GM19023 (cell line): ENCODE measurements around the gene RSRP1.
"Not testable (repeated sequence)": the region's sequence is repeated elsewhere in the genome, so short reads cannot be mapped to it uniquely, and the experiment has no call there.

Experiments
- ATAC-seq: cut with Tn5 transposase; IDR thresholded peaks from one replicate; pipeline ENCODE4 v1.9.1; 2021; ENCODE audit warnings: mild to moderate bottlenecking, moderate library complexity; ENCODE audit not compliant: unreplicated experiment

Gene RSRP1, protein sequence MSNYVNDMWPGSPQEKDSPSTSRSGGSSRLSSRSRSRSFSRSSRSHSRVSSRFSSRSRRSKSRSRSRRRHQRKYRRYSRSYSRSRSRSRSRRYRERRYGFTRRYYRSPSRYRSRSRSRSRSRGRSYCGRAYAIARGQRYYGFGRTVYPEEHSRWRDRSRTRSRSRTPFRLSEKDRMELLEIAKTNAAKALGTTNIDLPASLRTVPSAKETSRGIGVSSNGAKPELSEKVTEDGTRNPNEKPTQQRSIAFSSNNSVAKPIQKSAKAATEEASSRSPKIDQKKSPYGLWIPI

DNA sequence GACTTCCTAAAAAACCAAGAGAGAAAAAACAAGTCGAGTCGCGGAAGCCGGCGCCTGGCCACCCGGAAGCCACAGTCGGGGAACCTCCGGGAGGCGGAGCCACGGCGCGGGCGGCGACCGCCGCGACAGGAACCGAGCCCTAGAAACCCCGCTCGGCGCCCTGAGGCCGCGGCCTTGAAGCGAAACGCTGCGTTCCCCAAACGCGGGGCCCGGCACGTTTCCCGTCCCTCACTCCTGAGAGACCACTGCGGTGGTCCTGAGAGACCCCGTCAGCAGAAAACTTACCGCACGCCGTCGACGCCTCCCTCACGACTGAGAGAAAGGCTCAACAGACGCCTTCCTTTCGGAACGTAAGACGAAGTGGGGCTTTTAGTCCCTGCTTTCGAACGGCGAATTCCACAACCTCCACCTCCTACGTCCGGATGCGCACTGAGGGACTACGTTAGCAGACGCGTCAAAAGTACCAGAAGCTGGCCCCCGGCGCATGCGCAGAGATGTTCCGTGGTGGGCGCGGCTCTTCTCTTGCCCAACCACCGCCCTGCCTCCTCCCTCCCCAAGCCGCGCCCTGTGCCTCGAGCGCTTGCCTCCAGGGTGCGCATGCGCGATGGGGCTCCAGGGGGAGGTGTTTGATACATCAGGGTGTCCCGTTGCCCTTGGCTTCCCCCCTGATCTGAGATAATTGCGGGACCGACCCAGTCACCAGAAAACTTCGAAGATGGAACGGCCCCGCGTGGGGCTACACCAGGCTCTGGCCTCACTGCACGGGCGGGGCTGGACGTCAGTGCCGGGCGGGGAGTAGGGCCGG, at the start of gene RSRP1:
TSS of gene RSRP1 (minus strand) at position 431 of the 805 bp plus-strand sequence. CDS start 491 bp downstream, outside the sequence.
- ATAC-seq = peak; percentile 87

DNA sequence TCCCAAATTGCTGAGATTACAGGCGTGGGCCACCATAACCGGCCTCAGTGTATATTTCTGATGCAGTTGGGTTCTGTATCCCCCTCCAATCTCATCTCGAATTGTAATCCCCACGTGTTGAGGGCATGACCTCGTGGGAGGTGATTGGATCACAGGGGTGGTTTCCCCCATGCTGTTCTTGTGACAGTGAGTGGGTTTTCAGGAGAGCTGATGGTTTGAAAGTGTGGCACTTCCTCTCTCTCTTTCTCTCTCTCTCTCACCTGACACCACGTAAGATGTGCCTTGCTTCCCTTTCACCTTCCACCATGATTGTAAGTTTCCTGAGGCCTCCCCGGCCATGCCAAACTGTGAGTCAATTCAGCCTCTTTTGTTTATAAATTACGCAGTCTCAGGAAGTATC, 49.2 kb upstream of the RSRP1 start:
- ATAC-seq = not testable (repeated sequence)

DNA sequence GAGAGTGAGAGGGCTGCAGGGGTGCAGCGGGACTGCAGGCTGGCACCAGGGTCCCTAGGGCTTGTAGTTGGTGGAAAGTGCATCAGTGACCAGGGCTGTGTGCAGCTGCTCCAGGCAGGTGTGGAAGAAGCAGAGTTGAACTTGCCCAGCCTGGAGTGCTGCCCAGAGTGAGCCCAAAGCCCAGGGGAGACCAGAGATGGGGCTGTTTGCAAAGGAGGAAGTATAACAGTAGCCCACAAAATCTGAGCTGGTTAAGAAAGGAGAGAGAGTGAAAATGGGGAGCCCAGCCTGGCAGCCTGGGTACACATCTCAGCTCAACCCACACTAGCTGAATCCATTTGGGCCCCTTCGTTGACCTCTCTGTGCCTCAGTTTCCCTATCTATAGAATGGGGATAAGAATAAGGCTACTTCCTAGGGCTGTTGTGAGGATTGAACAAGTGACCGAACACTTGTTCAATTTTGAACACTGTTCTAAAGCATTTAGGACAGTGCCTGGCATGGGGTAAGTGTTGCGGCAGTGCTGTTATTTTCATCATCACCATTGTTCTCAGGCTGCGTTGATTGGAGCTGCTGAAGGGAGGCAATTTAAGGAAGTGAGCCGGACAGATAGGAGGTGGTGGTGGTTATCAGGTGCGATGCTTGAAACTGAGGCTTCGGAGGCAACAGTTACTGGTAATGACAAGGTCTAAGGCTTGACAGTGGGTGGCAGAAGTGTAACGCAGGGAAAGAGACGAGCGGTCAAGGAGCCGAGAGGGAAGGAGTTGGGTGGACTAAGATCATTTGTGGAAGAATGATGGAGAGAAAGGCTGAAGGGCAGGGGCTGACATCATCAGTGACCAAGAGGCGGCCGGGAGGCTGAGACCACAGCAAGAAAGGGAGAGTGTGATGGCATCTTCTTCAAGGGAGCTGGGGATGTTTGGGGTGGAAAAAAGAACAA, 47.9 kb upstream of the RSRP1 start:
- not testable (repeated sequence) for ATAC-seq

DNA sequence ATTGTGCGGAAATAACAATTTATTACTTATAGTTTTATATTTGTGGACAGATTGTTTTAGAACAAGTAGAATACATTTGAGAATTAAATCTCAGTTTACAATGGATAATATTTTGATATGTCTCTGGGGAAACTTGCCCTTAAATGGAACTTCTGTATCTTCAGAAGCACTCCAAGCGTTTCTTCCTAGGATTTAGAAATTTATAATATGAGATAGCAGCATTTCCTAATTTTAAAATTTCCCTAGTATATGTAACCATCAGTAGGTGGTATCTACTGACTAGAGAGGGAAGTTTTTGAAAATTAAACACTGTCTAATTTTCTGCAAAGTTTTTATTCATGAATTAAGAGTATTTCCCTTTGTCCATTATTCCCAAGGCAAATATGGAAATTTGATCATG, 46.2 kb upstream of the RSRP1 start:
- not testable (repeated sequence) for ATAC-seq

DNA sequence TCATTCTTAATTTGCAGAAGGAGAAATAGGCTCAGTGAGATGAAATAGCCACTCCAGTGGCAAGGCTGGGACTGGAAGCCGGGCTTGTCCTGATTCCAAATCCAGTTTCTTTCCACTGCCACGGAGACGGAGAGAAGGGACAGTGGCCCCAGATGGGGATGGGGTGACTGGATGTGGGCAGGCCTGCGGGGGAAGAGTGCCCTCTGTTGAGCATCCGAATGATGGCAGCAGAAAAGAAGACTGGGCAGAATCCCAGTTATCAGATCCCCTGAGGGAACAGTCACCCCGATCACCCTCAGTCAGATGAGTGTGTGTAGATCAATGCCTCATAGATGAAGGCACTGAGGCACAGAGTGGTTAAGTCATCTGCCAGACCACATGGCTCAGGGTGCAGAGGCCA, 42.8 kb upstream of the RSRP1 start:
- not testable (repeated sequence) for ATAC-seq

DNA sequence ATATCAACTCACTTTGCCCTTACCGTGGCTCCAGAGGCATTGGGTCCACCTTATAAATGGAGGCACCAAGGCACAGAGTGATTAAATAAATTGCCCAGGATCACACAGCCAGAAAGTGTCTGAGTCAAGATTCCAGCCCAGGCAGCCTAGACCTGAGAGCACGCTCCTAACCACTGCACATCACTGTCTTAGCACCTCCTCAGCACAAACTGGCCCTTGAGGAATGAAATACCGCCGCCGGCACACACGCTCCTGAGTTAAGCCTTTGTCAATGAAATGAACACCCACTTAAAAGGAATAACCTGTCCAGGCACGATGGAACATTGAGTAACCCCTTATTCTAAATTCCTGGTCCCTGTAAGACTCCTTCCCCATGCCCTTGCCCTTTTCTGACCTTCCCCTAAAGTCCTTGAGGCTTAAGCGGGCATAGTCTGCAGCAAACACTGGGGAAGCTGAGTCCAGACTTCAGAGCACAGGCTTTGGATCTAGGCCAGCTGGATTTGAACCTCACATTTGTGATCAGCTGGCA, 41.4 kb upstream of the RSRP1 start:
- not testable (repeated sequence) for ATAC-seq

DNA sequence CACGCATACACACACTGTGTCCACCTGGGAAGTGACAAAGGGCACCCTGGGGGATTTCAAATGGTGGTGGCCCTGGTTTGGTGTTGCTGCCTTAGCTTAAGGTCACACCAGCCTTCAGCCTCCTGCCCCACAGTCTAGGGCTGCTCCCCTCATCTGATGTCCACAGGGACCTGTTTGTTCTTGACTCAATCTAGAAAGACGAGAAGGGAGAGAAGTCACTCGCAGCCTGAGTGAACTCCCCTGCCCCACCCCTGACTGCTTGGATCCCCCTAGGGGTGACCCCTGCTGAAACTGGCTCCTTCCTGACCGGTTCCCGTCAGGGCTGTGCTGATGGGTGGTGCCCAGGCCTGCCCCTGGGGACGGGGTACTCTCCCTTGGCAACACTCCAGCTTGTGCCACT, 39.9 kb upstream of the RSRP1 start:
- not testable (repeated sequence) for ATAC-seq

DNA sequence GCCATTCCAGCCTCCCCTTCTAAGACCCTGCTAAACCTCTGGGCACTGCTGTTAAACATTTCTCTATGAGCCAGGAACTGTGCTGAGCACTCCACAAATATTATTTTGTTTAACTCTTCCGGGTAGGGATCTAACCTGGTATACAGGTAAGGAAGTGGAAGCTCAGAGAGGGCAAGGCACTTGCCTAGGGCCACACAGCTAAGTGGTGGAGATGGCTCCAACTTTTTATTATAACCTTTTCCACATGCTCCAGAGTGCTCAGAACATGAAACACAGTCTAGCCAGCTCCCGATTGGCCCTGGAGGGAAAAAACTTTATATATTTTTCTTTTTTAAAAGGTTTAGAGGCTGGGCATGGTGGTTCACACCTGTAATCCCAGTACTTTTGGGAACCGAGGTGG, 38.6 kb upstream of the RSRP1 start:
- ATAC-seq = not testable (repeated sequence)

DNA sequence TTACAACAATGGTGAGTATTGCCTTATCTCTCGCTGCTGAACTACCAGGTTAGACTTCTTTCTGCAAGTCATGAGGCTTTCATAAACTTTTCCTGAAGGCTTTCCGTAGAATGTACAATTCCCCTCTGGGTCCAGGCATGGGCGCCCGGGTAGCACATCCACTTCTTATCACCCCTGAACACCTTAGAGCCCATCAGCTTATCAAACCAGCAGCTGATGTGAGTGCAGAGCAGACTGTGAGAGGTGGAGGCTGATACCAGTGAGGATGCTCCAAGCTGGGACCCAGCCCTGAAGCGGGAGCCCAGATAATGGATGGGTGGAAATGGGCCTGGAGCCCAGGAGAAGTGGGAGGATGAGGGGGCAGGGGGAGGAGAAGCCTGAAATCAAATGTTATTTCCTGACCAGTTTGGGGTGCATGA, 32.4 kb upstream of the RSRP1 start:
- not testable (repeated sequence) for ATAC-seq

DNA sequence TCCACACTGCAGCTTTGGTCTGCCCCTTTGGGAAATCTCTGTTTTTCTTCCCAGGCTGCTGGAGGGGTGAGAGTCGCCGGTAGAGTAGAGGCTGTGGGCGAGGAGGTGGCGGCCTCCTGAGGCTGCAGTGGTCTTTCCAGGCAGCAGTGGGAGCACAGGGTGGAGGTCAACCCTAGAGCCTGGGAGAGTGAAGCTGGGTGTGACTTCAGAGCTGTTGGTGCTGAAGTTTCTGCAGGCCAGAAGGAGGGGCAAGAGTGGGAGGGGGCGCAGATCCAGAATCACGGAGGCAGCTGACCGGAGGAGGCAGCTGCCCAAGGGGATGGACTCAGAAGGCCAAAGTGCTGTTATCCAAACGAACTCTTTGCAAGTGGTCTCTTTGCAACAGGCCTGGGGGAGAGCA, 31.5 kb upstream of the RSRP1 start:
- not testable (repeated sequence) for ATAC-seq

DNA sequence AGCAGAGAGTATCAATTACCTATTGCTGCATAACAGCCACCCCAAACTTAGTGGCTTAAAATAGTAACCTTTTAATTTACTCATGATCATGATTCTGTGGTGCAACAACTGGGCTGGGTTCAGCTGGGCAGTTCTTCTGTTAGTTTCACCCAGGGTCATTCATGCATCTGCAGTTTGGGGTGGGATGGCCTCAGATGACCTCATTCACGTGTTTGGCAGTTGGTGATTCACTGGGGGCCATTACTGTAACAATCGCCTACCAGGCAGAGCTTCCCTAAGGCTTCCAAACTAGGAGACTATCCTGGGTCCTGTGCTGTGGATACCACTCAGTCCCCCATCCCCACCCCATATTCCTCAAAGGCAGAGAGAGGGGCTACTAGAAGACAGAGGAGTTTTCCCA, 31.1 kb upstream of the RSRP1 start:
- not testable (repeated sequence) for ATAC-seq

DNA sequence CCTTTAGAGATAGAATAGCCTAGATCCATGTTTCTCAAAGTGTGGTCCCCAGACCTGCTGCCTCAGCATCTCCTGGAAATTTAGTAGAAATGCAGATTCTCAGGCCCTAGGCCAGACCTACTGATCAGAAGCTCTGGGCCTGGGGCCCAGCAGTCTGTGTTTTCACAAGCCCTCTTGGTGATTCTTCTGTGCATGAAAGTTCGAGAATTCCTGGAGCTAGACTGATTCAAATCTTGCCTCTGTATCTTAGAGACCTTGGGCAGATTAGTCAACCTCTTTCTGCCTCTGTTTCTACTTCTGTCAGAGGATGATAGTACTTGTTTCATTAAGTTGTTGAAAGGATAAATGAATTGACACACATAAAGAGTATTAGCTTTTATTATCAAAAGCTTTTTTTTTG, 30.0 kb upstream of the RSRP1 start:
- ATAC-seq = not testable (repeated sequence)

DNA sequence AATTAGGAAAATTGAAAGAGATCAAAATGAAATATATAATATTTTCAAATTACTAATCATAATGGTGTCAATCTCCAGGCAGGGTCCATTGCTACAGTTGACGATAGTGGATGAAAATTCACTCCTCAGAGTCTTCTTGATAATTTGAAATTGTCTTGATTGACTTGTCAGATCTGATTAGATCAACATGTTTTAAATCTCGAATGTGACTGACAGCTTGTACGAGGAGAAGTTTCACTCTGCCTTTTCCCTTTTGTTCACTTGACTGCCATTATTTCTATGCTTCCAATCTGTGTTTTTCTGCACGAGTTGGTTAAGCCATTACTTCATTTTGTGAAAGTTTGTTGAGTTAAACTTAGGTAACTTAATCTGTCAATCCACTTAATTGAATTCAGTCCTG, 28.4 kb upstream of the RSRP1 start:
- not testable (repeated sequence) for ATAC-seq

DNA sequence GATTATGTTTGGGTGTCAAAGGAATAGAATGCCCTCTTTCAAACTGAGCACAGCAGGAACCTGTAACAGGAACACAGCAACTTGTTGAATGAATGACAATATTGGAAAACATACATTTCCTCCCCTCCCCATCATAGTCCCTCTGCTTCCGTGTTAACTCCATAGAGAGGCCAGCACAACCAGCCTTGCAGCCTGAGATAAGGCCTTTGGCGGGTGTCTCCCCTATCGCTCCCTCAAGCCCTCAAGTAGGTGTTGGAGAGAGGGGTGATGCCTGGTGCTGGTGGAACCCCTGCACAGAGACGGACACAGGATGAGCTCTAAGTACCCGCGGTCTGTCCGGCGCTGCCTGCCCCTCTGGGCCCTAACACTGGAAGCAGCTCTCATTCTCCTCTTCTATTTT, 25.0 kb upstream of the RSRP1 start, which contains the start of gene RHD:
TSS of gene RHD (plus strand) at position 272 of the 400 bp plus-strand sequence. CDS start at position 311, 39 bp downstream.
- not testable (repeated sequence) for ATAC-seq

DNA sequence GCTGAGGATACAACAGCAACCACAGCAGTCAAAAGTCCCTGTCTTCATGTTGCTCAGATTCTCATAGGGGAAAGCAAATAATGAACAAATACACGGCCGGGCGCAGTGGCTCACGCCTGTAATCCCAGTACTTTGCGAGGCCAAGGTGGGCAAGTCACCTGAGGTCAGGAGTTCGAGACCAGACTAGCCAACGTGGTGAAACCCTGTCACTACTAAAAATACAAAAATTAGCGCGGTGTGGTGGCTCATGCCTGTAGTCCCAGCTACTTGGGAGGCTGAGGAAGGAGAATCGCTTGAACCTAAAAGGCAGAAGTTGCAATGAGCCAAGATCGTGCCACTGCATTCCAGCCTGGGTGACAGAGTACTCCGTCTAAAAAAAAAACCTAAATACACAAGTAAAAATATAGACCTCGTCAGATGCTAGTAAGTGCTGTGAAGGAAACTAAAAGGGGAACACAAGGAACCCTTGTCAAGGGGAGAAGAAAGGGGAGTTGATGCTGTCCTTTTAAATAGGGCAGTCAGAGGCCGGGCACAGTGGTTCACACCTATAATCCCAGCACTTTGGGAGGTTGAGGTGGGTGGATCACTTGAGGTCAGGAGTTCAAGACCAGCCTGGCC, 21.0 kb upstream of the RSRP1 start:
- ATAC-seq = not testable (repeated sequence)

DNA sequence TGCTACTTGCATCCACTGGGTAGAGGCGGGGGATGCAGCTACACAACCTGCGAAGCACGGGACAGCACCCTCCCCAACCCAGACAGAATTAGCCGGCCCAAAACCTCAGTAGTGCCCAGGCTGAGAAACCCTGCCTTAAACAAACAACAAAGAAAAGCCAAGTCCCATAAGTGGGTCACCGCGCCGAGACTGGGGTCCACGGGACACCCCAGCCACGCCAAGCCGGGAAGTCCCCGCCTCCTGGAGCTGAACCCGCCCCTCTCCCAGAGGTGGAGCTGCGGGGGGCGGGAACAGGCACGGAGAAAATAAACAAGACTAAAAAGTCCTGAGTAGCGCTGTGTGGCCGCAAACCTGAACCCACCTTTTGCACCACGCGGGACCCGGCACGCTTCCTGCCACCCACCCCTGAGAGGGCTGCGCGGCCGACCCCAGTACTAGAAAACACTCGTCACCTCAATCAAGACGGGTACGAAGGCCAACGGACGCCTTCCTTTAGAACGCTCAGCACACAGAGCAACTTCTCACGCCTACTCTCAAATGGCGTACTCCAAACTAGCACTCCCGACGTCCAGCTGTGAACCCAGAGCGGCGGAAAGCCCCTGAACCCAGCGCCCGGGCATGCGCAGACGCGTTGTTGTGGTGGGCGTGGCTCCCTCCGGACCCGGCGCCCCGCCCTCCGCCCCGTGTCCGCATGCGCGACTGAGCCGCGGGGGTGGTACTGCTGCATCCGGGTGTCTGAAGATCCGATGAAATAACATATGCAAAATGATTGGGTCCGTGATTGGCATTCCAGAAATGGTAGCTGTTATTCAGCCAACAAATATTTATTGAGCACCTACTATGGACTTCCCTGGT, 20.3 kb upstream of the RSRP1 start:
- peak; percentile 70 for ATAC-seq

DNA sequence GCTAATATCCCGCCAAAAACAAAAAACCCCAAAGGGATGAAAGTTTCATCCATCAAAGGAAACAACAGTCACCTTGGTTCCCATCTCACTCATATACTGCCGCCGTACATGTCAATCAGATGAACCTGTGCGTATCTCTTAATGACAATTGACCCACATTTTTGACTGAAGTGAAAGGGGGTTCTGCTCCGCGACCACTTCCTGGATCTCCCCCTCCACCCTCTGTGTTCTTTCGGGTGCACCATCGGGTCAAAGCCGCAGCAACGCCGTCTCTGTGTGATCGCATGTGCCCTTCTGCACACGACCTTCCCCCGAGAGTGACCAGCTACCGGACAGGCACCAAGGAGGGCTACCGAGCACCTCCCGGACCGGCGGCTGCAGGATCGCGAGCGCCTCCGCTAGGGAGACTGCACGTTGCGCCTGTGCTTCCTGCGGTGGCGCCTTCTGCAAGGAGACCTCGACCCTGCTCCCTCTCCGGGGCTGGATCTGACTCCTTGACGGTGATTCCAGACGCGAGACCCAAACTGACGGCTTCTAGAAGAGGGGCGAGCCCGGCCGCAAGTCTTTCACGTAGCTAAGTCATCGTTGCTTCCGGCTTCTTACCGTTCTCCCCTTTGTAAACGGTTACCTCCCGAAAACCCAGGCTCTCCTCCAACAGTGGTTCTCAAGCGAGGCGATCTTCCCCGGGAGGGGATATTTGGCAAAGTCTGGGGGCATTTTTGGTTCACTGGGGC, 19.5 kb upstream of the RSRP1 start:
- ATAC-seq = peak; percentile 18

DNA sequence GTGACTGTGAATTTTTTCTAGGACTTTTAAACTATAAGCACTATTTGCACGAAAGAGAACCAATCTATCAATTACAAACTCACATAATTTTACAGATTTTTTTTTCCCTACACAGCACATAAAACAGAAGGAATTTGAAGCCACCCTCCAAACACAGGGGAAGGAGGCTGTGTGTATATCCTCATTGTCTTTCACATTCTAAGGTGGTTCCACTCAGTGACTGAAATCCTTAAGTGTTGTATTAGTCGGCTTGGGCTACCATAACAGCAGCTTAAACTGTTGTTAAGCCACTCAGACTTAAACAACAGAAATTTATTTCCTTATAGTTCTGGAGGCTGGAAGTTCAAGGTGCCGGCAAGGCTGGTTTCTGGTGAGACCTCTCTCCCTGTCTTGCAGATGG, 13.1 kb upstream of the RSRP1 start:
- ATAC-seq = not testable (repeated sequence)
